ENCODE results near the gene SLC1A7.

Gene SLC1A7

DNA sequence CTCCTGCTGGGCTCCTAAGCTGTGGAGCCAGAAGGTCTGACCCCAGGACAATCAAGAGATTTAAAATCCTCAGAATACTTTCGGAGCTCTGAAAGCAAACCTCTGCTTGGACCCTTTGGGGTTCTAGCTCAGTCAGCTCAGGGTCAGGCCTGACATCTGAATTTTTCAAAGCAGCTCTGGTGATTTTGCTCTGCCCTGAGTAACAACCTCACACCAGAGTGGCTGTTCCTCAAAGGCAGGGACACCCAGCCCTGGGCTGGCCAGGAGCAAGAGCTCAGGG, 11.9 kb downstream of the SLC1A7 start:
- FAIRE-seq (no peak), DNase-seq (ENCODE audit: insufficient read length, low spot score) (no peak)
- TF ChIP-seq TAF1 (IDR thresholded peaks at IDR 0.05; ENCODE audit: low read depth, low read length) (no peak), POU2F2 (IDR thresholded peaks at IDR 0.05; ENCODE audit: low read depth, low read length) (no peak), SPI1 (IDR thresholded peaks at IDR 0.05; ENCODE audit: low read depth, low read length) (no peak), POLR2A (IDR thresholded peaks at IDR 0.05; ENCODE audit: low read depth, low read length) (no peak), PAX5 (IDR thresholded peaks at IDR 0.05; ENCODE audit: insufficient read depth, low read length, severe bottlenecking) (no peak), POLR2AphosphoS5 (IDR thresholded peaks at IDR 0.05; ENCODE audit: low read depth, low read length) (no peak)

- DNase-seq (ENCODE audit: insufficient read length, low spot score) (no peak), FAIRE-seq (no peak)
- no peak for TF ChIP-seq SPI1 (IDR thresholded peaks at IDR 0.05; ENCODE audit: low read depth, low read length)
- TF ChIP-seq PAX5 (IDR thresholded peaks at IDR 0.05; ENCODE audit: insufficient read depth, low read length, severe bottlenecking) = no peak
- no peak for TF ChIP-seq POLR2AphosphoS5 (IDR thresholded peaks at IDR 0.05; ENCODE audit: low read depth, low read length)
These were observed 12.4 kb downstream of the SLC1A7 start for GRCh38 chr1:53129891-53130597.

DNA sequence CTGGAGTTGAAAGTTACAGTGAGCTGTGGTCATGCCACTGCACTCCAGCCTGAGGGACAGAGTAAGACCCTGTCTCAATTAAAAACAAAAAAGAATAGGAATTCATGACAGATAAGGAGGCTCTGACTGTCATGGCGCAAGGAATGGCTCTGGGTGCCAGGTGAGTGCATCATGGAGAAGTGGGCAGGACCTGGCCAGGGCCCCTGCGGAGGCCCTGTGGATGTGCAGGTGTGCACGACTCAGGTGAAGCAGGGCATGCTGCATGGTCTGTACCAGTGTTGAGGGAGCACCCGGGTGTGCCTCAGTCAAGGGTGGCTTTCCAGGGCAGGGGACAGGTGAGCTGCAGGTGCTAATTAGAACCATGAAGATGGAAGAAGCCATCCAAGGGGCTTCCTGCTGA, 14.0 kb downstream of the SLC1A7 start:
- DNase-seq (ENCODE audit: insufficient read length, low spot score) (no peak), FAIRE-seq (no peak)
- TF ChIP-seq TAF1 (IDR thresholded peaks at IDR 0.05; ENCODE audit: low read depth, low read length) = no peak
- TF ChIP-seq POU2F2 (IDR thresholded peaks at IDR 0.05; ENCODE audit: low read depth, low read length) = no peak
- TF ChIP-seq PAX5 (IDR thresholded peaks at IDR 0.05; ENCODE audit: insufficient read depth, low read length, severe bottlenecking) = no peak
- no peak for TF ChIP-seq SPI1 (IDR thresholded peaks at IDR 0.05; ENCODE audit: low read depth, low read length)
- no peak for TF ChIP-seq POLR2AphosphoS5 (IDR thresholded peaks at IDR 0.05; ENCODE audit: low read depth, low read length)
- TF ChIP-seq POLR2A (IDR thresholded peaks at IDR 0.05; ENCODE audit: low read depth, low read length) = no peak

GRCh38 chr1:53127546-53127945, 14.9 kb downstream of the SLC1A7 start:
- no peak for DNase-seq (ENCODE audit: insufficient read length, low spot score)
- TF ChIP-seq POU2F2 (IDR thresholded peaks at IDR 0.05; ENCODE audit: low read depth, low read length) = no peak
- no peak for TF ChIP-seq SPI1 (IDR thresholded peaks at IDR 0.05; ENCODE audit: low read depth, low read length)
- TF ChIP-seq POLR2AphosphoS5 (IDR thresholded peaks at IDR 0.05; ENCODE audit: low read depth, low read length) = no peak
- TF ChIP-seq POLR2A (IDR thresholded peaks at IDR 0.05; ENCODE audit: low read depth, low read length) = no peak
- TF ChIP-seq TAF1 (IDR thresholded peaks at IDR 0.05; ENCODE audit: low read depth, low read length) = no peak
- TF ChIP-seq PAX5 (IDR thresholded peaks at IDR 0.05; ENCODE audit: insufficient read depth, low read length, severe bottlenecking) = no peak
- no peak for FAIRE-seq

DNA sequence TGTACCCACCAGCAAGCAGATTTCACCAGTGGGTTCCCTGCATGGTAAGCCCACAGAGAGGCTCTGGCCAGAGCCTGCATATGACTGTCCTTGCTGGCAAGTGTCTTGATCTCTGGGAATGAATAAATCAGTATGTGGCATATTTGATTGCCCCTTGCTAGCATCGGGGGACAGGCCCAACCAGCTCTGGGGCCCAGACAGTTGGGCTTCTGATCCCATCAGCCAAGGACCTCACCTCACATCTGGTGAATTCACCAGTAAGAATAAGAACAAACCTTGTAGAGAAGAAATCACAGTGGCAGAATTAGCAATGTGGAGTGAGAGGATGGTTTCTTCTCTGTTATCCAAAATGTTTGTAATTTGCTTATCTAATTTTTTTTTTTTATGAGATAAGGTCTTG, 15.9 kb downstream of the SLC1A7 start:
- TF ChIP-seq POU2F2 (IDR thresholded peaks at IDR 0.05; ENCODE audit: low read depth, low read length) (no peak), PAX5 (IDR thresholded peaks at IDR 0.05; ENCODE audit: insufficient read depth, low read length, severe bottlenecking) (no peak), POLR2AphosphoS5 (IDR thresholded peaks at IDR 0.05; ENCODE audit: low read depth, low read length) (no peak), TAF1 (IDR thresholded peaks at IDR 0.05; ENCODE audit: low read depth, low read length) (no peak), SPI1 (IDR thresholded peaks at IDR 0.05; ENCODE audit: low read depth, low read length) (no peak), POLR2A (IDR thresholded peaks at IDR 0.05; ENCODE audit: low read depth, low read length) (no peak)
- no peak for DNase-seq (ENCODE audit: insufficient read length, low spot score)
- no peak for FAIRE-seq

- no peak for TF ChIP-seq PAX5 (IDR thresholded peaks at IDR 0.05; ENCODE audit: insufficient read depth, low read length, severe bottlenecking)
- TF ChIP-seq POLR2A (IDR thresholded peaks at IDR 0.05; ENCODE audit: low read depth, low read length) = no peak
- no peak for TF ChIP-seq POU2F2 (IDR thresholded peaks at IDR 0.05; ENCODE audit: low read depth, low read length)
- no peak for TF ChIP-seq TAF1 (IDR thresholded peaks at IDR 0.05; ENCODE audit: low read depth, low read length)
- no peak for TF ChIP-seq POLR2AphosphoS5 (IDR thresholded peaks at IDR 0.05; ENCODE audit: low read depth, low read length)
- TF ChIP-seq SPI1 (IDR thresholded peaks at IDR 0.05; ENCODE audit: low read depth, low read length) = no peak
- no peak for FAIRE-seq
- no peak for DNase-seq (ENCODE audit: insufficient read length, low spot score)
These were observed 16.6 kb downstream of the SLC1A7 start for GRCh38 chr1:53125623-53126360.

DNA sequence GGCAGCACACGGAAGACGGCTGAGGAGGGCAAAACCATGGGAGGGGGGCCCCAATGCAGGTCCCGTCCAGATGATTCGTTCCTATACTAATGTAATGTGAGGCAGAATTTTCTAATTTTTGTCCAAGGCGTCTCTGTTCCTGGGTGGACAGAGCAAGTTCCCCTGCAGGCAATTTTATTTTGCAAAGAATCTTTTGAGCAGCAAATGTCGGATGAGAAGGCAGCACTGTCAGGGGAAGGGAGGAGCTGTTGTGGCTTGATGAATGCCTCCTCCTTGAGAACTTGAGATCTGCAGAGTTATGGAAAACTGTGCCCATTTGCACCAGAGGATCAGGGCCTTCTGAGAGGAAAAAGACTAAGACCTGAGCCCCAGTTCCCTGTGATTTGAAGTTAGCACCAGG, 17.3 kb downstream of the SLC1A7 start:
- FAIRE-seq (no peak), DNase-seq (ENCODE audit: insufficient read length, low spot score) (no peak)
- TF ChIP-seq POLR2A (IDR thresholded peaks at IDR 0.05; ENCODE audit: low read depth, low read length) (no peak), PAX5 (IDR thresholded peaks at IDR 0.05; ENCODE audit: insufficient read depth, low read length, severe bottlenecking) (no peak), POU2F2 (IDR thresholded peaks at IDR 0.05; ENCODE audit: low read depth, low read length) (no peak), POLR2AphosphoS5 (IDR thresholded peaks at IDR 0.05; ENCODE audit: low read depth, low read length) (no peak), SPI1 (IDR thresholded peaks at IDR 0.05; ENCODE audit: low read depth, low read length) (no peak), TAF1 (IDR thresholded peaks at IDR 0.05; ENCODE audit: low read depth, low read length) (no peak)

GRCh38 chr1:53123453-53124140, 18.8 kb downstream of the SLC1A7 start:
- DNase-seq (ENCODE audit: insufficient read length, low spot score) = no peak
- TF ChIP-seq TAF1 (IDR thresholded peaks at IDR 0.05; ENCODE audit: low read depth, low read length) (no peak), SPI1 (IDR thresholded peaks at IDR 0.05; ENCODE audit: low read depth, low read length) (no peak), POLR2AphosphoS5 (IDR thresholded peaks at IDR 0.05; ENCODE audit: low read depth, low read length) (no peak), PAX5 (IDR thresholded peaks at IDR 0.05; ENCODE audit: insufficient read depth, low read length, severe bottlenecking) (no peak), POLR2A (IDR thresholded peaks at IDR 0.05; ENCODE audit: low read depth, low read length) (no peak), POU2F2 (IDR thresholded peaks at IDR 0.05; ENCODE audit: low read depth, low read length) (no peak)
- FAIRE-seq = no peak

- DNase-seq (ENCODE audit: insufficient read length, low spot score) (no peak), FAIRE-seq (no peak)
- no peak for TF ChIP-seq POLR2AphosphoS5 (IDR thresholded peaks at IDR 0.05; ENCODE audit: low read depth, low read length)
- no peak for TF ChIP-seq PAX5 (IDR thresholded peaks at IDR 0.05; ENCODE audit: insufficient read depth, low read length, severe bottlenecking)
- no peak for TF ChIP-seq TAF1 (IDR thresholded peaks at IDR 0.05; ENCODE audit: low read depth, low read length)
- no peak for TF ChIP-seq POLR2A (IDR thresholded peaks at IDR 0.05; ENCODE audit: low read depth, low read length)
- no peak for TF ChIP-seq POU2F2 (IDR thresholded peaks at IDR 0.05; ENCODE audit: low read depth, low read length)
These were observed 19.5 kb downstream of the SLC1A7 start for GRCh38 chr1:53122961-53123413.

Data from GM12891 (cell line).